GM21367 (cell line): ENCODE measurements around the gene CFAP61.
"Not testable (repeated sequence)": the region's sequence is repeated elsewhere in the genome, so short reads cannot be mapped to it uniquely, and the experiment has no call there.

Experiments
- ATAC-seq: cut with Tn5 transposase; IDR thresholded peaks from one replicate; pipeline ENCODE4 v1.9.1; 2021; ENCODE audit not compliant: unreplicated experiment

Gene CFAP61

DNA sequence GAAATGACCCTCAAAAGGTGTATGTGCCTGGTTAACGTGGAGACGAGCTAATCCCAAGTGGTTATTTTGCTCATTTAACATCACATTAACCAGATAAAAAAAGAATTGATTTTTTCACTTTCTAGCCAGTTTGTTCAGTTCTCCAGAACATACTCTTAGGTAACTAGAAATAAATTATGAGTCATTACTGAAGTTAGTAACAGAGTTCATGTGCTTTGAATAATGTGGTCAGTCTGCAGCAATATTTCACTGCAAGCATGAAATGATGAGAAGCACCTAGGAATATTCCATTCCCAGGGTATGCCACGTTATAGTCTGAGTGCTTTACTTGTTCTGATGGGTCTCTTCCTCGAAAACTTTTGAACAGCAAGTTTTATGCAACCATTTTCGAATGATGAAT lies 177.3 kb downstream of the CFAP61 start:
- no peak for ATAC-seq

DNA sequence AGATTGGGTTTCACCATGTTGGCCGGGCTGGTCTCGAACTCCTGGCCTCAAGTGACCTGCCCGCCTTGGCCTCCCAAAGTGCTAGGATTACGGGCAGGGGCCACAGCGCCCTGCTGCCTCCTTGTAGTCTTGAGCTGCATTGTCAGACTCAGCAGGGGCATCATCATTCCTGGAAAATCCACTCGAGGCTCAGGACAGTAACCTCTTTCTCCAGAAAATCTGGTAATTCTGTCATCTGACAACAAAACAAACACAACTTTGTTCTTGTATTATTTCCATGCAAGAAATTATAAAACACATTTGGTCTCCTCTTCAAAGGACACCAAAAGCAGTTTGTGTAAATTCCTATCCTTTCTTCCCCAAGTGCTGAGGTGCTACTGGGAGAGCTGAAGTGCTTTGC lies 178.4 kb downstream of the CFAP61 start:
- no peak for ATAC-seq

DNA sequence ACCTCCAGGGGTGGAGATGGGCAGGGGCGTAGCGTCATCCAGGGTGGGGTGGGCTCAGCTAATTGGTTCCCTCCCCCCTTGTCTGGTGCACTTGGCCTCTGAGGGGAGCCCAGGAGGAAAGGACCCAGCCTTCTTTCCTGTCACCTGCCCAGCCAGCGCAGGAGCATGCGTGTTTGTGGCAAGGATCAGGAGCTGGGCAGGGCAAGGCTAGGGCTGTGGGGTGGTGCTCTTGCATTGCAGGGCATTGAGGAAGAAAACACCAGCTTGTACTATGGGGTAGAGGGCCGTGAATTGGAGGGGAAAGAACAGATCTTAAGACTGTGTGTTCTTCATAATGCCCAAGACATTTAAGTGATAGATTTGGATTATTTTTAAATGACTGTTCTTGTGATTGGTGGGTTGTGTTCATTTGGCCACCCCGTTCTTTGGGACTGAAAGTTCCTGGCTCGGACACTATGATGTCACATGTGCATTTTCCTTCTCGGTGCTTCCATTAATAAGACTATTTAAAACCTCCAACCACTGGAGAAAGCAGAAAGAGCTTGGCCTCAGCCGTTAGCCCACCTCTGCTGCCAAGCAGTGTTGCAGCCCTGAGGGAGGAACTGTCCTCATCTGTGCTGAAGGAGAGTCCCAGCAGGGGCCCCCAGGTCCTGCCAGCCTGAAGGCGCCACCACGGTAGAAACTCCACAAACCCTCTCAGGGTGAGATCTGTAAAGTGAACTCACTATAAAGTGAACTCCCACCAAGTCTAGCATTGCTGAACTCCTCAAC lies 179.4 kb downstream of the CFAP61 start:
- ATAC-seq: no peak

DNA sequence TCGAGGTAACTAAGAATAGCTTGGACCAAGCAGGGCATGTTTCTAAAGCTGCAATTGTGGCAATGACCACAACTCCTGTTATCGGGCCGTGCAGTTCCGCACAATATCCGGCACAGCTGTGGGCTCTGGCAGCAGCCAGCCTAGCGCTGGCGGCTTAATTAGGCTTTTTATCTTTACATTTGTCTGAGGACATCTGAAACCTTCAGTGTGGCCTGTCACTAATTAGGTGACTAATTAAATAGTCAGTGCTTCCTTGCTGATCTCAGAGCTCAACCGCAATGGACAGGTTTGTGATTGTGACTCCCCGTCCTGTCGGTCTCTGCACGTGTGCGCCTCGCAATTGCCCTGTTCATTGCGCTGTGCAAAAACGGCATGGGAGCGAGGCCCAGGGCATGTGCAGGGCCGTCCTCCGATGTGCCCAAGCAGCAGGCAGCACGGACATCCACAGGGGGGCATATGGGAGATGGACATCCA lies 180.7 kb downstream of the CFAP61 start:
- ATAC-seq: no peak

GRCh38 chr20:20235681-20236080 lies 183.3 kb downstream of the CFAP61 start:
- ATAC-seq: no peak

DNA sequence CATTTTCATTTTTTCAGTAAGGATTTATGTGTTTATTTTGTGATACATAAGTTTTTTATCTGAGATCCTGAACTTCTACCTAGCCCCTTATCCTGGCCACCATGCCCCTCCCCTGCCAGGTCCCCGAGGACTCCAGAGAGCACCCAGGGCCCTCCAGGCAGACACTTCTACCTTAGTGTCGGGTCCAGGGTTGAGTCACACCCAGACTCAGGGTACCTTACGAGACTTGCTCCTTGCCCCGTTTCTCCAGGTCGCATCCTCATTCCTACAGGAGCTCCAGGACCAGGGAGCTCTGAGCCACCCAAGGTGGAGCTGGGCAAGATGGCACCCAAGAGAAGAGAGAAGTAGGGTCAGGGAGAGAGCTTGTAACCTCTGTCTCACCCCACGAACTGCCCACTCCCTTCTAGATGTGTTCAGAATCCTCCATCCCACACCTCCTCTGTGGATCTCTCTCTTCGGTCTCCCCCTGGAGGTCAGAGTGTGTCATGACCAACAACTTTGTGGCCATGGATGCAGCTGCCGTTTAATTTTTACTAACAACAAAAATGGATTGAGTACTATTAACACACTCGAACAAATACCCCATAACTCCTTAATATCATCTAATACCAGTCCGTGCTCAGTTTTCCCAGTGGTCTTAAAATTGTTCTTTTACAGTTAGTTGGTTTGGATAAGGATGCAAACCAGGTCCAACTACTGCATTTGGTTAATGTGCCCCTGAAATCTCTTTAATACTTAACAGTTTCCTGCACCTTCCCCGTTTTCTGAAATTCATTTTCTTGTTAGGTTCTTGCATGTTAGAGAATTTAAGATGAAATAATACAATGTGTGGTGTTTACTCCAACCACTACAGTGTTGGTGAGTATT lies 185.0 kb downstream of the CFAP61 start:
- ATAC-seq: peak; percentile 78

DNA sequence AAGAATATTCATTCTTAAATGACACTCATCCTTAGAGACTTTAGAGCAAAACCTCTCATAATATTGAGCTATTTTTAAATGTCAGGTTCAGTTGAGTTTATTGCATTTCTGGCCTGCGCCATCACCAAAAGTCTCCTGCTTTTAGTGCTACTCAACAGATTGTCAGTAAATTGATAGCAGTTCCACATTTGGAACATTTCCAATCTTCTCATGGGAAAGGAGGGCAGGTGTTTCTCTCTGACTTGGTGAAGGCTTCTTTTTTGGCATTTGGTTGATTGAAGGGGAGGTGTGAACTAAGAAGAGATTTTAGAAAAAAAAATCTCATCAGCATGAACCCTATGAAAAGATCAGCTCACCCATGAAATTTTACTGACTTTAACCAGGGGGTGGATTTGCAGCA lies 189.6 kb downstream of the CFAP61 start:
- no peak for ATAC-seq

DNA sequence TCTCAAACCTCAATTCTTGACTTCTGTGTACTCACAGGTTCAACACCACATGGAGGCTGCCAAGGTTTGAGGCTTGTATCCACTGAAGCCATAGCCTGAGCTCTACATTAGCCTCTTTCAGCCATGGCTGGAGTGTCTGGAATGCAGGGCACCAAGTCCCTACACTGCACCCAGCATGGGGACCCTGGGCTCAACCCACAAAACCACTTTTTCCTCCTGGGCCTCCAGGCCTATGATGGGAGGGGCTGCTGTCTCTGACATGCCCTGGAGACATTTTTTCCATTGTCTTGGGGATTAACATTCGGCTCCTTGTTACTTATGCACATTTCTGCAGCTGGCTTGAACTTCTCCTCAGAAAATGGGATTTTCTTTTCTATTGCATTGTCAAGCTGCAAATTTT lies 192.1 kb downstream of the CFAP61 start:
- ATAC-seq: not testable (repeated sequence)

DNA sequence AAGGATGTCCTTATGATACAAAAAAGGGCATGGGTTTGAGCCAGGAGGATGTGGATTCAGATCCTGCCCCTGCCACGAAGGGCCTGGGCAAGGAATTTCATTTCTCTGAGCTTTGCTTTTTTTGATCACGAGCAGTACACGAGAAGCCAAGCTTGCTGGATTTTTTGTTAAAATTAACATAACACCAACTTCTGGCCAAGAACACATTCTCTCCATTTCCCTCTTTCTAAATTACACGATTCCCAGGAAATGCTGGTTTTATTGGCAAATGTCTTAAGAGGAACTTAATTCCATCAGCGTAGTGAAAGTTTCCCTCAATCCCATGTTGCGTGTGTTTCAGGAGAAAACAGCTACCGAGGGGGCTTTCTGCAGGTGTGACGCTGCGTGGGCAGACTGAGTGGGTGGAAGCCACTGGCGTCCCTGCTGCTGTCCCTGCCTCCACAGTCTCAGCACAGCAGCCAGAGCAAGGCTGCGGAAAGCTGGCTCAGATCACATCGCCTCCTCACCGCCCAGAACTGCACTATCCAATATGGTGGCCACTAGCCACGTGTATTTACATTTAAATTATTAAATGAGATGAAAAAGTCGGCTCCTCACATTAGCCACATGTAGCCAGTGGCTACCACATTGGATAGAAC lies 194.8 kb downstream of the CFAP61 start:
- ATAC-seq: no peak

DNA sequence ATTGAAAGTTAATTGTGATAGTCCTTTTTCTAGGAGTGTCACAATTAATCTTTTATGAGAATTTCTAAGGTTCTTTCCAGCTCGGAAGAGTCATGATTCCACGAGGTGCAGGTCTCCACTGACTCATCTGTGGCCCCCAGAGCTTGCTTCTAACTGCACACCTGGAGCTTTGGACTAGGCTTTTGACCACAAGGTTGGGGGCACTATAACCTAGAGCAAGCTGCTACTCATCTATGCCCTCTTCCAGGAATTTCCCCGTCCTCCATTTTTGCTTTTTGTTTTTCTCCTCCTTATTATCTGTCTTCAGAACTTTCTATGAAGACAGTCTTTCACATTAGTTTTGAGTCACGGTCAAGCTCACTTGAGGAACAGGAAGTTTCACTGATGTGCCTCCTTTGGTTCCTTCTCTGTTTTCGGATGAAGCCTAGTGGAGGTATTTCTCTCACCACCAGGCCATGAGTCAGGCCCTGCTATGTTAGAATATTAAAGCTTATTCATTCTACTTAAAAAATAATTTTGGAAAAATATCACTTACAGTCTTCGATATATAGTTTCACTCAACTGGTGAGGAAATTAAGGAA lies 196.4 kb downstream of the CFAP61 start:
- ATAC-seq: no peak

DNA sequence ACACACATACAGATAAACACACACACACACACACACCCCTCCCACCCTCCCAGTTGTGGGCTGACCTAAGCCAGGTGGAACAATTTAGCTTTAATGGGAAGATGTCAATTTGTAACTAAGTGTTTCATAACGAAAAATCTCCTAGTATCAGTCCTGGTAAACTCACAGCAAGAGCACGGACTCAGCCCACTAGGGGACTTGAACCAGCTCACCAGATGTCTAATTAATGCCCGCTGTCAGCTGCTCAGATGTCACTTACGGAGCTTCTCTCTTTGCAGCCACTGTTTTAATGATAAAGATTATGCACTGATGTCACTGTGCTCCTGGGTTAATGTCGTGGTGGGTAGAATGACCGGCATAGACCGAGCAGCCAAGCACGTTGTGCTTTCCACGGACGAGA lies 199.0 kb downstream of the CFAP61 start:
- no peak for ATAC-seq

DNA sequence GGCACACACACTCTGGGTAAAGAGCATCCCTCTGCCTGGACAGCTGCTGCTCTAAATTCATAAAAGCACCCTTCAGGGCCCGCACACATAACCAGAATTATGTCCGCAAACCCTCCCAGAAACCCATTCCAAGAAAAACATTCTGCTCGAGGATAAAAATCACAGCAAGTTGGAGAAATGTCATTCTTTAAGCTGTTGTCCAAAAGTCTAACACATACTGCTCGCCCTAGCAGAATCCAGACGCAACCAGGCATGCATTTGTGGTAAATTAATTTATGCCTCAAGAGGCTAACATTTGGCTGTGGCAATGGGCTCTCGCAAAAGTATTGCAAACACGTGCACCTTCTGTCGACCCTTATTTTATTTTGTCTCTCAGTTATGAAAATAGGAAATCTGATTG lies 199.5 kb downstream of the CFAP61 start:
- no peak for ATAC-seq

- no peak for ATAC-seq
Observed at GRCh38 chr20:20253039-20253743, 200.9 kb downstream of the CFAP61 start.

DNA sequence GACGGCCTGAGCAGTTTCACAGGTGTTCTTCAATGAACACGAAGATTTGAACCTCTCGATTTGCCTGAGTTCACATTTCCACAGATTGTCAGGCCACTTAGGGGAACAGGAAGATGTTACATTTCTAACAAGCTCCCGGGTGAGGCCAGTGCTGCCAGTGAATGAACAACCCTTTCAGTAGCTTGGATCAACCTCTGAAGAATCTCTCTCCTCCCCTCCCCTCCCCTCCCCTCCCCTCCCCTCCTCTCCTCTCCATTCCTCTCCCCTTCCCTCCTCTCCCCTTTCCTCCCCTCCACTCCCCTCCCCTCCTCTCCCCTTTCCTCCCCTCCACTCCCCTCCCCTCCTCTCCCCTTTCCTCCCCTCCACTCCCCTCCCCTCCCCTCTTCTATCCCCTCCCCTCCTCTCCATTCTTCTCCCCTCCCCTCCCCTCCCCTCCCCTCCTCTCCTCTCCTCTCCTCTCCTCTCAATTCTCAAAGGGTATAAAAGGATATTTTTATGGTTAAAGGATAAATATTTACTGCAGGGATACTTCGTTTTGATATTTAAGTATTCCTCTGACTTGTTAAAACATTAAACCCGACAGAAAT lies 201.5 kb downstream of the CFAP61 start:
- ATAC-seq: no peak

DNA sequence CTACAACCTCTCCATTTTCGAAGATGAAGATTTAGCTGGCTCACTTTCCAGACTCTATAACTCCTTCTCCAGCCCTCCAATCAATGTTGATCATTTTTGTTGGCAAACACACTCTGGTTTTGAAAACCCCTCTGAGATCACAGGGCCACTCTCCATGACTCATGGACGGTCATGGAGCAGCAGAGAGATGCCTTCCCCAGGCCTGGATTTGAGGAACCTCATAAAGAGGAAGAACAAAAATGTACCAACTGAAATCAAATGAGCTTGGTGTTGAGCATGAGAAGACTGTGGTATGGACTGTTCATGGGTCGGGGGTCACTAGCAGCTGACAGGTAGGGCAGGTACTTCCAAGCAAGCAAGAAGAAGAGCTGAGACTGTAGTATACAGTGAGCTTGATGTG lies 202.8 kb downstream of the CFAP61 start:
- ATAC-seq: no peak

- ATAC-seq: no peak
Observed at GRCh38 chr20:20259533-20259932, 207.2 kb downstream of the CFAP61 start.

DNA sequence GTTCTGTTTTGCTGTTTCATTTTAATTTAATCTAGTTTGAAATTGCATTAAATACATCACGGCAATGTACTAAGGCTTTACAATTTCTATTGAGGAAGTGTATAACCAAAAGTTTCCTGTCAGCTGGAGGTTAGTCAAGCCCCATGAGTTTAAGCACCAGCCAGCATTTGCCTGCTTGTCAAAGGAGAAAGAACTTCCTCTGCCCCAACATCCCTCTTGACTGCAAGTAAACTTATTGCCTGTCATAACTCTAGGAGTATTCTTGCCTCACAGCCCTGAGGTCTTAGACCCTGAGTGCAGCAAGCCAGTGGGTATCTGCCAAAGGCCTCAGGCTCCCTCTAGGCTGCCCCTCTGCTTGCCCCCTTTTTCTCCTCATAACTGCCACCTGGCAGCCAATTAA lies 208.8 kb downstream of the CFAP61 start:
- no peak for ATAC-seq

DNA sequence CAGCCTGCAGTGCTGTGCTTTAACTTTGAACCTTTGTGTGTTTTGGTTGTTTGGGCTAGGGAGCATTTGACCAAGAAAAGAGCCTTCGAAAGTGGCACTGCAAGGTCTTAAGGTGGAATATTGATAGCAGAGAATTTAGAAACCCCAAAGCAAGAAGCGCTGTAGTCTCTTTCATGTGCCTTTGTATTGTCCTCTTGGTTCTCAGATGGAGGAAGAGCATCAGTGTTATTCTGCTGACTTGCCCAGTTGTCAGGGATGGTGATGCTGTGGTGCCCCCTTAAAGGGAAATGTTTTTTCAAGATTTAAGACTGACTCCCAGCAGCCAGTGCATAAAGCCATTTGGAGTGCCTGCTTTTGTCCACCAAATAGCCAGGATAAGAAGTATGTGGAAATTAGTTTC lies 212.9 kb downstream of the CFAP61 start:
- no peak for ATAC-seq

GRCh38 chr20:20266552-20266951 lies 214.2 kb downstream of the CFAP61 start:
- ATAC-seq: no peak

- ATAC-seq: no peak
Observed at GRCh38 chr20:20267685-20268370, 215.5 kb downstream of the CFAP61 start.
